ENCODE results near the gene HDAC4.

The HDAC4 gene

GRCh38 chr2:239008004-239008403, 392.8 kb downstream of the HDAC4 start:
- no peak for DNase-seq (ENCODE audit: low read depth)

DNA sequence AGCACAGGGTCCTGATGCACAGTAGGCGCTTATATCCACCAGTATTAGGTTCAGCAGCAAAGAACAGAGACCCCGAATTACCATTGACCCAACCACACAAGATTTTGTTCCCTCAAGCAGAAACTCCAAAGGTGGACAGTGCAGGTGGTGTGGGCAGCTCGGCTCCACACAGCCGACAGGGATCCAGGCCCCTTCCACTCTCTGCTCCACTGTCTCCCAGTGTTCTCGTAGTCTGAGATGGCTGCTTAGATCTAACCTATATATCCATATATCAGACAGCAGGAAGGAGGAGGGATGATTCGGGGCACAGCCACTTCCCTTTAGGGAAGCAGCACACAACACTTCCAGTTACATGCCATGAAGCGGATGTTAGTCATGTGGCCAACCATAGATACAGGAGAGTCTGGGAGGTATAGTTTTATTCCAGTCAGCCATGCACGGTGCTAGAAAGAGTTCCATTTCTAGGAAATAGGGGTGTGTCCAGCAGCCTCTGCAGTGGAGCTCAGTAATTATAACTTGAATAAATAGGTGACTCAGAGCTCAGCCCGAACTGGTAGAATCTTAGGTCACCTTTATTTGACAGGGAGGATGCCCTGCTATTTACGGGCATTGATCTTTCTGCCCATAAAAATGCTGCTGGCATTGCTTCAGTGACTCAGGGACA, 394.1 kb downstream of the HDAC4 start:
- no peak for DNase-seq (ENCODE audit: low read depth)

GRCh38 chr2:239005586-239005985, 395.2 kb downstream of the HDAC4 start:
- no peak for DNase-seq (ENCODE audit: low read depth)

- DNase-seq (ENCODE audit: low read depth): no peak
Observed at GRCh38 chr2:239004274-239005015, 396.4 kb downstream of the HDAC4 start.

DNA sequence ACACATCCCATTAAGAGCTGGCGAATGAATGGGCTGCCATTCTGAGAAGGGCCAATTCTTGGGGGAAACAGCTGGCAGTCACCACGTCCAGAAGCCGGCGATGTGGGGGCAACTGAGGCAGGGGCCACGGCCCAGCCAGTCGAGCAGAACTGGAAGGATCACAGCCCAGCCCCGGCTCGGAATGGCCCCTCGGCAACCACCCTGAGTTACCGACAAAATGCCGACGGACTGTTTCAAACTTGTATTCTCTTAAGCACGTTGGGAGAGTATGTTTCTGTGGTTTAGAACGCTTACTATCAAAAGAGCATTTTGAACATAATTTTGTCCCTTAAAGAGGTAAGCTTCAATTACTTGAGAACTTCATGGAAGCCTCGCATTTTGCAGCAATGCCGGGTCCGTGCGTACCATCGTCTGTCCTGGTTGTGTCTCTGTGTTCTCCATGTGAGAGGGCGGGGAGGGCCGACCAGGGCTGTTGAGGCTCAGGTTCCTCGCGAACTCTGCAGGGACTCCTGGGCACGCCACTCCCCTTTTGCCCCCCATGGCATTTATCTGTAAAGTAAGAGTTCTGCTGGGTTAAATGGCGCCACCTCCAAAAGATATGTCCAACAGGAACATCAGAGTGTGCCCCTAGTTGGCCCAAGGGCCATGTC, 397.1 kb downstream of the HDAC4 start:
- DNase-seq (ENCODE audit: low read depth): no peak

DNA sequence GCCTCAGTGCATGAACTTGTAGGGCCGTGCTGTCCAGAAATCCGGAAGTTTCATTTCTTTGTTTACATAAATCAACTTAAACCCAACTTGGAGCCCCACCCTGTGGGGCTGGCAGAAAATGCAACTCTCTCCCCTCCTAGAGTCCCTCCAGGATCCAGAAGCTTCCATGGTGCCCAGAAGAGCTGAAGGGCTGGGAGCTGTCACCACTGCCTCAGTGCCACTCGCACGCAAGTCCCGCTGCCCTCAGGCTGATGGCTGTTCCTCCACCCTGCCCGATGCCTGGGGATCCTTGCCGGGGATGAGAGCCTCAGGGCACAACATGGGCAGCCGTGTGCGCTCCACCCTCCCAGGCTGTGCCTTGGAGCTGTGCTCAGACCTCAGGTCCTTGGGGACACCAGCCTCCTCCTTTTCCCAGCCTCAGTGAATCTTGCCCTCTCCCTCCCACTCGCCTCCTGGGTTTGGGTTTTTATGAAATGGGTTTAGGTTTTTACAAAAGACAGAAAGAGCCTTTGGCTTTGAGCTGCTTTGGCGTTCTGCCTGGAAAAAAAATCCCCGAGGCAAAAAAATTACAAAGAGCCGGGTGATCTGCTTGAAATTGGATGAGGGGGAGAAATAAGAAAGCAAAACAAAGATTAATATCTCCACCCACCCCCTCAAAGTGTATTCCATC, 397.7 kb downstream of the HDAC4 start:
- DNase-seq (ENCODE audit: low read depth): no peak

DNA sequence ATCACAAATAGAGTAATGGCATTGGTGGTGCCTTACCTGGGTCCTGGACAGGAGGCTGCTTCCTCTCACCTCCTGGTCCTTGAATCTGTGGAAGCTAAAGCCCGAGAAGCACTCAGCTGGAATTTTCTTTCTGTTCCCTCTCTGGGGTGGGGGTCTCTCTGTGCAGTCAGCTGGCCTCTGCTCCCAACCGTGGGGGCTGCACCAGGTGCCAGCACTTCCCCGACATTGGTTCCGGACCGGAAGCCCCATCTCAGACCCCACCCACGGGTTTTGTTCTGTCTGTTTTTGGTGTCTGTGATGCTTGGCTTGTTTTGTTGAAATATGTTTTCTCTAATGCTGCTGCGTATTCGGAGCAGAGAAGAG, 398.2 kb downstream of the HDAC4 start:
- no peak for DNase-seq (ENCODE audit: low read depth)

GRCh38 chr2:239001794-239002193, 399.0 kb downstream of the HDAC4 start:
- no peak for DNase-seq (ENCODE audit: low read depth)

DNA sequence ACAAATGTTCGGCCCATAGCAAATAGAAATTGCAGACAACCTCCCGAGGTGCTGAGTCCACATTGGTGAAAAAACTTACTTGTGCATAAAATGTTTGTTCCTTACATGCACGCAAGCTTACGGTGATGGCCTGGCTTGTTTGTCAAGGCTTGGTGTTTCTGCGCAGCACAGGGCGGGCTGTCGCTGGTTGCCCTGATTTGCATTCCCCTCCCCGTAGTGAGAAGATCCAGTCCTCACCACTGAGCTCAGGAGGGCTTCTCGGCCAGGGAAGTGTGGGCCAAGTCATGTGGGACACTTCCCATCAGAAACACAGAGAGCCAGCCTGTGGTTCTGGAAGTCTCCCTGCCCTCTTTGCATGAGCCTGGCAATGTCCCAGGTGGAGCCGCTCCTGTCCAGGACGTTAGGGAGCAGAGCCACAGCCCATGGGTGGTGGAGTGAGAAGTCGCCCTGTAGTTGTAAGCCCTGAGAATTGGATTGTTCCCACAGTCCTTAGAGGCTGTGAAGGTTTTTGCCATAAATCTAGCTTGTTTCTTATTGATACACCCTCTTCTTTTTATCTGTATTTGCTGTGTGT, 400.2 kb downstream of the HDAC4 start:
- no peak for DNase-seq (ENCODE audit: low read depth)

DNA sequence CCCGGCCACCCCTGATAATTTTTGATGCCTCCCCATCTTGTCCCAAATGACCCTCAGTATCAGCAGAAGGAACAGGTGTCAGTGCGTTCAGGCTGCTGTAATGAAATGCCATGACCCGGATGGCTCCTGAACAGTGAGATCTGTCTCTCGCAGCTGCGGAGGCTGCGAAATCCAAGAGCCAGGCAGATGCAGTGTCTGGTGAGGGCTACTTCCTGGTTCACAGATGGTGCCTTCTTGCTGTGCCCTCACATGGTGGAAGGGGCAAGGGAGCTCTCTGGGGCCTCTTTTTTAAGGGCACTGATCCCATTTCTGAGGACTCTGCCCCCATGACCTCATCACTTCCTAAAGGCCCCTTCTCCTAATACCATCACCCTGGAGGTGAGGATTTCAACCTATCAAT, 400.7 kb downstream of the HDAC4 start:
- DNase-seq (ENCODE audit: low read depth): no peak

DNA sequence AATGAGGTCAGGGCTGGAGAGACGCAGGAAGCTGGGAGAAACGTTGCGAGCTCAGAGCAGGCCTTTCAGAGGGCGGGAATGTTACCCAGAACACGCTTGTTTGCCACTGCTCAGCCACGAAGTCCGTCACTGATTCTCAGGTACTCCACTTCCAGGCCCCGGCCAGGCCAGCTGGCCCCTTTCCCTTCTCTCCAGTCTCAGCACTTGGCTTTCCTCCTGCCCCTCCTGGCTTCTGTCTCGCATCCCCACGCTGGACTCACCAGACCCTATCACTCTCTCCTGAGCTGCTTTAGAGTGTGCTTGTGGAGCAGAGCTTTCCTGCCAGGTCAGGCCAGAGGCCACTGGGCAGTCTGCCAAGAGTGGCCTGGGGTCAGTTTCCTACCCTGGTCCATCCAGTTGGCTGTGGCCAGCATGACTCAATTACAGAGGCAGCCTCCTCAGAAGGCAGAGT, 401.5 kb downstream of the HDAC4 start:
- no peak for DNase-seq (ENCODE audit: low read depth)

- no peak for DNase-seq (ENCODE audit: low read depth)
Observed at GRCh38 chr2:238998801-238999200, 402.0 kb downstream of the HDAC4 start.
